HepG2 (cell line): ENCODE results near the gene SLC22A12. TPM values are rescaled to one million over a fixed set of nuclear protein-coding genes. Genes with fewer than 3 reads are reported as not detected.

Experiments used
- ATAC-seq: fragments of 200-7000 bp; cut with Tn5 transposase; 3 replicates; pipeline ENCODE4 v1.9.1; 2020; ENCODE audit warnings: mild to moderate bottlenecking, moderate library complexity
- BruUV-seq: library from RNA; stranded (reverse); fragments of 400-500 nt; replicated peaks from 2 replicates; lab custom pipeline; 2021; lab: Mats Ljungman, UMichigan
- CTCF ChIA-PET: fragments of 300-600 bp; formaldehyde crosslinking; extraction: SDS; loops from one replicate; lab custom pipeline; 2021; ENCODE audit warnings: low total read pairs, inconsistent platforms, low intra/inter-chr PET ratio; lab: Yijun Ruan, JAX
- POLR2A ChIA-PET: fragments of 350-600 bp; sonication (Branson Sonifier 250); formaldehyde crosslinking; loops from one replicate; lab custom pipeline; 2020; ENCODE audit warnings: antibody characterized with exemption, inconsistent platforms; lab: Yijun Ruan, JAX
- DNase-seq: peaks from one replicate; pipeline ENCODE4 v3.0.0-alpha.2; 2015; ENCODE audit warnings: low spot score
- FAIRE-seq: peaks from 3 replicates; lab custom pipeline; 2011; peaks lifted over from hg19 to GRCh38; lab: Jason Lieb, UNC
- H2AFZ ChIP-seq: one replicate; pipeline ENCODE4 v1.6.1; 2011; ENCODE audit warnings: low read length, inconsistent platforms
- H3K27ac ChIP-seq: fragments of 300-600 bp; 3 replicates; pipeline ENCODE4 v1.8.0; 2011; ENCODE audit warnings: mixed run types, mild to moderate bottlenecking, mixed read lengths, low read length, inconsistent platforms; ENCODE audit not compliant: insufficient read depth; ENCODE audit errors: extremely low read length
- H3K27me3 ChIP-seq, 2 experiments: fragments of 200-600 bp in 1 of 2; 2 replicates in 1 of 2; 3 replicates in 1 of 2; pipeline versions ENCODE4 v1.6.0 to v1.8.0; 2011; ENCODE audit warnings: low read length in 2 of 2, mild to moderate bottlenecking in 2 of 2, moderate library complexity in 2 of 2, inconsistent platforms in 1 of 2; ENCODE audit not compliant: insufficient read depth in 2 of 2, control insufficient read depth in 1 of 2
- H3K36me3 ChIP-seq, 2 experiments: fragments of 200-600 bp in 1 of 2; replicated peaks in 1 of 2; 2 replicates in 1 of 2; 3 replicates in 1 of 2; pipeline versions ENCODE4 v1.5.1 to v1.8.0; 2011; ENCODE audit warnings: low read length in 2 of 2, inconsistent platforms in 1 of 2; ENCODE audit not compliant: insufficient read depth in 2 of 2, control insufficient read depth in 1 of 2
- H3K4me1 ChIP-seq: 2 replicates; pipeline ENCODE4 v1.5.1; 2012; ENCODE audit warnings: low read length, inconsistent platforms; ENCODE audit not compliant: insufficient read depth
- H3K4me2 ChIP-seq: 2 replicates; pipeline ENCODE4 v1.6.0; 2011; ENCODE audit warnings: low read depth, low read length, inconsistent platforms
- H3K4me3 ChIP-seq, 3 experiments: fragments of 200-600 bp in 1 of 3; sonication (generic), shearing (Covaris generic) in 1 of 3; replicated peaks in 1 of 3; 2 replicates each; pipeline ENCODE4 v1.5.1; 2011 to 2016; ENCODE audit warnings: low read length in 3 of 3, inconsistent platforms in 2 of 3, low read depth in 2 of 3, mild to moderate bottlenecking in 2 of 3, control low read depth in 1 of 3, mixed read lengths in 1 of 3; ENCODE audit not compliant: insufficient read depth in 1 of 3
- H3K79me2 ChIP-seq: one replicate; pipeline ENCODE4 v1.6.1; 2011; ENCODE audit warnings: low read length, inconsistent platforms; ENCODE audit not compliant: insufficient read depth
- H3K9ac ChIP-seq: 2 replicates; pipeline ENCODE4 v1.6.0; 2011; ENCODE audit warnings: mild to moderate bottlenecking, low read depth, low read length, inconsistent platforms; ENCODE audit not compliant: insufficient read depth
- H3K9me3 ChIP-seq: 2 replicates; pipeline ENCODE4 v1.5.1; 2012; ENCODE audit warnings: mild to moderate bottlenecking, low read length
- H4K20me1 ChIP-seq: 2 replicates; pipeline ENCODE4 v1.6.0; 2011; ENCODE audit warnings: inconsistent platforms, mild to moderate bottlenecking, low read length, moderate library complexity; ENCODE audit not compliant: insufficient read depth
- ARNT ChIP-seq: fragments of 450-650 bp; IDR thresholded peaks from 2 replicates; pipeline ENCODE4 v1.6.1; 2017
- KDM3A ChIP-seq: IDR thresholded peaks from 2 replicates; pipeline ENCODE4 v1.6.1; 2018; ENCODE audit warnings: low read depth, missing compliant biosample characterization
- MTERF4 ChIP-seq: sonication (generic); formaldehyde crosslinking; IDR thresholded peaks from 2 replicates; pipeline ENCODE4 v1.8.0; 2023; ENCODE audit warnings: mild to moderate bottlenecking, missing genetic modification reagents
- PATZ1 ChIP-seq: sonication (generic); formaldehyde crosslinking; IDR thresholded peaks from 2 replicates; pipeline ENCODE4 v1.4.0; 2020; ENCODE audit warnings: missing genetic modification reagents
- TMF1 ChIP-seq: sonication (generic); formaldehyde crosslinking; IDR thresholded peaks from 2 replicates; pipeline ENCODE4 v1.8.1; 2022; ENCODE audit warnings: low read depth, missing genetic modification reagents
- ZFP41 ChIP-seq: sonication (generic); formaldehyde crosslinking; IDR thresholded peaks from 2 replicates; pipeline ENCODE4 v1.4.0; 2020; ENCODE audit warnings: mild to moderate bottlenecking, missing genetic modification reagents, borderline replicate concordance
- ZNF513 ChIP-seq: sonication (generic); formaldehyde crosslinking; conservative IDR thresholded peaks from 2 replicates; pipeline ENCODE4 v1.5.0; 2020; ENCODE audit warnings: missing genetic modification reagents
- ZNF710 ChIP-seq: sonication (generic); formaldehyde crosslinking; IDR thresholded peaks from 2 replicates; pipeline ENCODE4 v1.5.0; 2020; ENCODE audit warnings: mild to moderate bottlenecking, missing genetic modification reagents, borderline replicate concordance
- ZZZ3 ChIP-seq: sonication (generic); formaldehyde crosslinking; IDR thresholded peaks from 2 replicates; pipeline ENCODE4 v1.4.0; 2020; ENCODE audit warnings: missing genetic modification reagents, mild to moderate bottlenecking, borderline replicate concordance
- WGBS: methylation state at CpG from one replicate; pipeline ENCODE4 v1.1.6; 2017; ENCODE audit warnings: low lambda C conversion rate; 5-methylcytosine and 5-hydroxymethylcytosine counted together
- in situ Hi-C: cut with HindIII; loops from 2 replicates; pipeline ENCODE4 v1.10.0; 2017; ENCODE audit warnings: low pct_unique_long_range_greater_than_20kb; ENCODE audit not compliant: extremely low pct_ligation_motif_present
- intact Hi-C: fragments of 100-400 bp; cut with micrococcal nuclease; formaldehyde crosslinking; loops from one replicate; pipeline ENCODE4 v1.10.0; 2022; ENCODE audit not compliant: unreplicated experiment
- polyA plus RNA-seq, 8 experiments: library from polyadenylated mRNA; depleted of rRNA in 3 of 8; stranded (reverse) in 7 of 8; unstranded in 1 of 8; fragments of >200 nt; fragmentation: Illumina TruSeq in 4 of 8; extraction: Trizol in 4 of 8; gene quantifications; 2 replicates each; pipeline versions ENCODE4 v1.2.1 to v1.2.3, GENCODE V29; 2011 to 2016; ENCODE audit warnings: low read depth in 4 of 8, missing spikeins in 1 of 8, mixed read lengths in 1 of 8; ENCODE audit not compliant: insufficient read depth in 1 of 8
- total RNA-seq, 5 experiments: library from RNA; depleted of rRNA; stranded (reverse); fragments of >200 nt; fragmentation: Illumina TruSeq; extraction: Trizol; gene quantifications; 2 replicates each; pipeline ENCODE4 v1.2.3, GENCODE V29; 2016; ENCODE audit warnings: low read depth in 1 of 5

SLC22A12 gene
- total and polyA plus RNA-seq, 2 of the 13 experiments (the other 11 are each of a cell fraction or from before 2014, with no cell fraction given), result not detected

- Histone ChIP-seq H3K4me2 (no peak overlapping the region), H4K20me1 (no peaks in the 10 kb centered on the region), H3K27ac (no peak overlapping the region), H2AFZ (no peak overlapping the region), H3K4me3 (no peak overlapping the region), H3K9me3 (no peaks in the 10 kb centered on the region)
- DNase-seq, result no peak
- 81% methylated on average over 52 of the region's 56 CpGs for WGBS
- BruUV-seq, result no TSS peak
- intact Hi-C loops, result no loop called here
- no peak for ATAC-seq
- POLR2A ChIA-PET, result no interaction called here
- TF ChIP-seq ZNF513 (CRISPR knock-in tag) (no peak), ZZZ3 (CRISPR knock-in tag) (no peak), KDM3A (no peak), ZFP41 (CRISPR knock-in tag) (no peak), TMF1 (no peak)
- TF ChIP-seq, all 625 proteins: peak for 0
- Histone ChIP-seq H3K36me3 (no peaks in the 10 kb centered on the region), H3K27me3 (peaks cover 10 to 55% of the 10 kb centered on the region in 2 experiments), H3K79me2 (no peaks in the 10 kb centered on the region), H3K4me1 (0 out of 2 replicates have a peak, but pooled peaks cover 3% of the 10 kb centered on the region), H3K9ac (no peak overlapping the region)
- no peak for FAIRE-seq
- CTCF ChIA-PET, result no interaction called here
- in situ Hi-C loops, result no loop called here
Observed at GRCh38 chr11:64629796-64630562, 39.0 kb downstream of the SLC22A12 start.

GRCh38 chr11:64631675-64632074 is 40.7 kb downstream of the SLC22A12 start:
- POLR2A ChIA-PET, result no interaction called here
- DNase-seq (no peak), ATAC-seq (no peak), FAIRE-seq (no peak)
- H3K4me1 ChIP-seq, result no peaks in the 10 kb centered on the region
- no peaks in the 10 kb centered on the region for H3K36me3 ChIP-seq
- TF ChIP-seq ARNT, result no peak
- TF ChIP-seq MTERF4, result no peak
- TF ChIP-seq ZNF710, result no peak
- no peak for TF ChIP-seq PATZ1 (CRISPR knock-in tag)
- H3K27me3 ChIP-seq, result peaks cover 9 to 53% of the 10 kb centered on the region in 2 experiments
- WGBS, result 0% methylated on average over 1 of the region's 4 CpGs
- in situ Hi-C loops (no loop called here), intact Hi-C loops (no loop called here)
- no peak overlapping the region for H3K4me2 ChIP-seq
- no peaks in the 10 kb centered on the region for H4K20me1 ChIP-seq
- H3K27ac ChIP-seq, result no peak overlapping the region
- H3K9ac ChIP-seq, result no peak overlapping the region
- no TSS peak for BruUV-seq
- no peak overlapping the region for H3K4me3 ChIP-seq
- H3K9me3 ChIP-seq, result no peaks in the 10 kb centered on the region
- H3K79me2 ChIP-seq, result no peaks in the 10 kb centered on the region
- no peak overlapping the region for H2AFZ ChIP-seq
- CTCF ChIA-PET, result no interaction called here
